Tibial artery (tissue), 4 donors: ENCODE data around the gene LYPD6B.

ENCODE experiments used
- DNase-seq, 2 donors: peaks; one replicate each; pipeline ENCODE4 v3.0.0-alpha.2; 2019
- H3K27ac ChIP-seq, 2 donors: fragments of 200-600 bp; sonication (generic) in 1 of 2; 1 replicate in 1 of 2; 2 replicates in 1 of 2; pipeline ENCODE4 v1.5.1; 2018 to 2019; ENCODE audit warnings: mild to moderate bottlenecking in 1 of 2
- H3K27me3 ChIP-seq, 2 donors: fragments of 200-600 bp; sonication (generic) in 1 of 2; one replicate each; pipeline versions ENCODE4 v1.5.1 to v1.6.0; 2016 to 2019
- H3K36me3 ChIP-seq, 3 donors: fragments of 200-600 bp; sonication (generic) in 2 of 3; one replicate each; pipeline ENCODE4 v1.5.1; 2016 to 2019; ENCODE audit warnings: mild to moderate bottlenecking in 2 of 3
- H3K4me1 ChIP-seq, 4 donors: fragments of 200-600 bp; sonication (generic) in 2 of 4; 1 replicate in 3 of 4; 2 replicates in 1 of 4; pipeline ENCODE4 v1.5.1; 2016 to 2019
- H3K4me3 ChIP-seq, 2 donors: fragments of 200-600 bp; sonication (generic) in 1 of 2; 1 replicate in 1 of 2; 2 replicates in 1 of 2; pipeline ENCODE4 v1.5.1; 2018 to 2019; ENCODE audit warnings: mild to moderate bottlenecking in 2 of 2
- H3K9me3 ChIP-seq, 3 donors: fragments of 200-600 bp; sonication (generic) in 1 of 3; one replicate each; pipeline ENCODE4 v1.5.1; 2016 to 2019
- CTCF ChIP-seq, 2 experiments: fragments of 200-600 bp in 1 of 2; fragments of 450-650 bp in 1 of 2; IDR thresholded peaks; one replicate each; pipeline ENCODE4 v1.5.1; 2017 to 2019; ENCODE audit warnings: antibody characterized with exemption in 2 of 2, mild to moderate bottlenecking in 1 of 2, moderate library complexity in 1 of 2
- intact Hi-C: fragments of 100-400 bp; cut with DNase I; formaldehyde crosslinking; loops from one replicate; pipeline ENCODE4 v1.15.0; 2023; ENCODE audit warnings: low total_unique reads

Gene LYPD6B

GRCh38 chr2:149005471-149006077 is 32.9 kb upstream of the LYPD6B start:
- H3K27ac ChIP-seq: no peak overlapping the region
- intact Hi-C loops: no loop called here
- no peak for DNase-seq

GRCh38 chr2:149006883-149007543 is 31.5 kb upstream of the LYPD6B start:
- peaks cover 0 to 10% (median 0%) of the 10 kb centered on the region in 4 donors for H3K4me1 ChIP-seq
- TF ChIP-seq CTCF (IDR thresholded peaks at IDR 0.05): no peak
- H3K4me3 ChIP-seq: no peak overlapping the region
- H3K9me3 ChIP-seq: no peaks in the 10 kb centered on the region
- no peak for DNase-seq
- H3K27me3 ChIP-seq: no peaks in the 10 kb centered on the region
- no peak overlapping the region for H3K27ac ChIP-seq
- intact Hi-C loops: no loop called here
- no peaks in the 10 kb centered on the region for H3K36me3 ChIP-seq

More at GRCh38 chr2:149005471-149006077, 32.9 kb upstream of the LYPD6B start:
- peaks cover 0 to 4% of the 10 kb centered on the region in 2 donors for H3K27me3 ChIP-seq
- H3K4me3 ChIP-seq: no peak overlapping the region
- TF ChIP-seq CTCF (IDR thresholded peaks at IDR 0.05): no peak
- H3K4me1 ChIP-seq: peaks cover 0 to 10% (median 0%) of the 10 kb centered on the region in 4 donors
- no peaks in the 10 kb centered on the region for H3K9me3 ChIP-seq
- H3K36me3 ChIP-seq: no peaks in the 10 kb centered on the region

- H3K27ac ChIP-seq: no peak overlapping the region
- no peaks in the 10 kb centered on the region for H3K27me3 ChIP-seq
- intact Hi-C loops: no loop called here
- H3K4me3 ChIP-seq: no peak overlapping the region
- no peak for TF ChIP-seq CTCF (IDR thresholded peaks at IDR 0.05)
- no peaks in the 10 kb centered on the region for H3K36me3 ChIP-seq
- H3K4me1 ChIP-seq: peaks cover 0 to 10% (median 0%) of the 10 kb centered on the region in 4 donors
- no peaks in the 10 kb centered on the region for H3K9me3 ChIP-seq
- no peak for DNase-seq
Observed at GRCh38 chr2:149008381-149008780, 30.1 kb upstream of the LYPD6B start.

GRCh38 chr2:149009576-149010461 is 28.7 kb upstream of the LYPD6B start:
- intact Hi-C loops: no loop called here
- Histone ChIP-seq H3K4me3 (no peak overlapping the region), H3K27ac (no peak overlapping the region), H3K36me3 (no peaks in the 10 kb centered on the region), H3K27me3 (no peaks in the 10 kb centered on the region), H3K4me1 (peaks cover 0 to 8% (median 0%) of the 10 kb centered on the region in 4 donors), H3K9me3 (no peaks in the 10 kb centered on the region)
- no peak for TF ChIP-seq CTCF (IDR thresholded peaks at IDR 0.05)
- no peak for DNase-seq

GRCh38 chr2:149012545-149012944 is 26.0 kb upstream of the LYPD6B start:
- no peak for DNase-seq
- Histone ChIP-seq H3K4me1 (no peaks in the 10 kb centered on the region), H3K27me3 (no peaks in the 10 kb centered on the region), H3K4me3 (no peak overlapping the region), H3K9me3 (no peaks in the 10 kb centered on the region), H3K27ac (no peak overlapping the region), H3K36me3 (no peaks in the 10 kb centered on the region)
- TF ChIP-seq CTCF (IDR thresholded peaks at IDR 0.05): no peak
- intact Hi-C loops: no loop called here
